ENCODE results near the gene RPP14. TPM values are rescaled to one million over a fixed set of nuclear protein-coding genes. Genes with fewer than 3 reads are reported as not detected.

The RPP14 gene
- total and polyA plus RNA-seq, 2 donors (not counting 3 experiments of a cell fraction or from before 2014, with no cell fraction given) = 11.9 to 18.1 TPM

DNA sequence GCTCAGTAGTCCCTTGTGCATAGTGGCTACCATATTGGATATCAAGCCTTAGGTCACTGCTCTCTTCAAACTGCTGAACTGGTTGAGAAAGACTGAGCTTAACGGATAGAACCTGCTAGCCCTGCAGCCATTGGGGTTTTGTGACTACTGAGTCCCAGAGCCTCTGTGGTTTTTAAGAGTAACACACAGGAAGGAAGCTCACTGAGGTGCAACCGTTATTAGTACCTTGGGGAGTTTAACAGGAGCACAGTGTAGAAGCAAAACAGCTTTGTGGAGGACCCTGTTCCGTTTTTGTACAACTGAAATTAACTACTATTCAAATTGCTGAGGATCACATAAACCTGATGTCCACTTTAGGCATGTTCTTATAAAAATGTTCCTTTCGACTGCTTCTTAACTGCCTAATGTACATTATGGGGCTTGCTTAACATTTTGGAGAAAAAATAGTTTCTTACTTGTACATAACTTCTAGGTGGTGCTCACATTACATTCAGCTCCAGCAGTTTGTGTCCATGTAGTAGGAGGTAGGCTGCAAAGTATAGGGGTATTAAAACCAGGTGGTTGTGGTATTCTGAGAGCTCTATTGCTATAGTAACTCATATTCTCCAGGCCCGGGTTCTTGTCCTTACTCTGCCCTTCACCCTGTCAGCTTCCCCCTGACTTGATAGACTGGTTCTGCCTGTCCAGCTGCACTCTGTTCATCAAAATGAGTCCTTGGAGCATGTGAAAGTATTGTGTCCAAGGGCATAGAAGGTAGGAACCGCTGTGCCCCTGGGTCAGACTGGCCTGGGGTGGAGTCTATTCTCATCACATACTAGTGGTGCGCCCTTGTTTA is 44.0 kb downstream of the RPP14 start:
- Histone ChIP-seq H3K36me3 (ENCODE audit: control insufficient read depth in 2 of 2, extremely low read depth in 1 of 2, insufficient read depth in 2 of 2, low read length in 2 of 2) (peaks cover 0 to 2% of the 10 kb centered on the region in 2 experiments), H3K4me1 (ENCODE audit: control insufficient read depth, extremely low read depth, insufficient read depth, low read length) (no peaks in the 10 kb centered on the region), H4K20me1 (replicated peaks; ENCODE audit: control insufficient read depth, extremely low read depth, insufficient read depth, low read length) (no peaks in the 10 kb centered on the region), H3K4me3 (replicated peaks in 1 of 3; ENCODE audit: insufficient read depth in 1 of 3, low read depth in 1 of 3, low read length in 3 of 3) (no peak overlapping the region), H3K27me3 (ENCODE audit: control insufficient read depth in 2 of 2, insufficient read depth in 2 of 2, low read length in 2 of 2) (no peaks in the 10 kb centered on the region), H2AFZ (ENCODE audit: low read depth, low read length) (no peak overlapping the region), H3K4me2 (ENCODE audit: insufficient read depth, low read length) (no peak overlapping the region), H3K9me1 (replicated peaks; ENCODE audit: control insufficient read depth, extremely low read depth, insufficient read depth, low read length) (no peaks in the 10 kb centered on the region), H3K9ac (replicated peaks; ENCODE audit: extremely low read depth, insufficient read depth, low read length) (no peak overlapping the region), H3K27ac (ENCODE audit: insufficient read depth, low read depth, low read length) (no peak overlapping the region), H3K79me2 (ENCODE audit: control insufficient read depth, insufficient read depth, low read length) (no peaks in the 10 kb centered on the region), H3K9me3 (replicated peaks; ENCODE audit: control insufficient read depth, insufficient read depth, low read length) (no peaks in the 10 kb centered on the region)
- POLR2A ChIA-PET = interaction anchor here (0.6 kb wide), 1 partner anchor 8 kb away, joined by 7 read pairs; no protein-coding TSS in a partner anchor
- FAIRE-seq (no peak), DNase-seq (ENCODE audit: low read depth, low spot score) (no peak)
- no TSS peak for BruUV-seq (replicated peaks)
- TF ChIP-seq GATA2 (IDR thresholded peaks at IDR 0.05; ENCODE audit: insufficient read depth, insufficient read length, low read depth, low read length) (no peak), POLR2A (IDR thresholded peaks at IDR 0.05; ENCODE audit: low read depth, low read length) (no peak), POLR2AphosphoS5 (IDR thresholded peaks at IDR 0.05; ENCODE audit: insufficient read depth, low read depth, low read length) (no peak), MAX (IDR thresholded peaks at IDR 0.05; ENCODE audit: insufficient read depth, insufficient read length) (no peak), CTCF (IDR thresholded peaks at IDR 0.05; ENCODE audit: extremely low read depth in 1 of 2, insufficient read depth in 1 of 2, low read depth in 1 of 2, low read length in 2 of 2) (no peak), FOS (IDR thresholded peaks at IDR 0.05; ENCODE audit: borderline replicate concordance, insufficient read depth, low read length) (no peak), MYC (IDR thresholded peaks at IDR 0.05; ENCODE audit: low read depth, low read length) (no peak), EZH2 (IDR thresholded peaks at IDR 0.05; ENCODE audit: borderline replicate concordance, low read depth, low read length, severe bottlenecking) (no peak)
- intact Hi-C loops (cut with micrococcal nuclease) = no loop called here
- dilution Hi-C loops (cut with MboI; ENCODE audit: extremely low pct_ligation_motif_present, low sequenced_read_pairs) = no loop called here
- CTCF ChIA-PET = interaction anchor here (0.7 to 2.0 kb wide), 10 partner anchors 9 to 162 kb away, joined by 3 to 8 read pairs (median 4); no protein-coding TSS in a partner anchor

Measured in endothelial cell of umbilical vein (primary cell).